ENCODE data around the gene HSPD1. TPM values are rescaled to one million over a fixed set of nuclear protein-coding genes. Genes with fewer than 3 reads are reported as not detected.

HSPD1 gene
- total RNA-seq = 207 and 385 TPM in 2 replicates

GRCh38 chr2:197499594-197500502 is at the start of gene HSPD1, which contains the start of gene HSPE1:
TSS of gene HSPD1 (minus strand) at chr2:197499840. CDS start at chr2:197498848, 992 bp downstream.
TSS of gene HSPE1 (plus strand) at chr2:197500379. CDS start at chr2:197500437, 58 bp downstream.

GRCh38 chr2:197515739-197516392 is 16.2 kb upstream of the HSPD1 start, which contains the start of gene MOB4:
TSS of gene MOB4 (plus strand) at chr2:197516066. CDS start at chr2:197516087, 21 bp downstream.

GRCh38 chr2:197453123-197453913 is 46.3 kb downstream of the HSPD1 start, which contains the start of gene COQ10B:
TSS of gene COQ10B (plus strand) at chr2:197453552. CDS start at chr2:197453561, 9 bp downstream.

Other genes starting within 250 kb of the HSPD1 start
- gene ANKRD44, start 189.1 kb downstream of the HSPD1 start, total RNA-seq = 10.4 and 11.0 TPM in 2 replicates
- 244 and 257 TPM in 2 replicates for gene SF3B1, start 64.8 kb downstream of the HSPD1 start, total RNA-seq
- 55.2 and 72.2 TPM in 2 replicates for gene COQ10B, start 46.3 kb downstream of the HSPD1 start, total RNA-seq
- 107 and 118 TPM in 2 replicates for gene HSPE1, start 539 bp upstream of the HSPD1 start, total RNA-seq
- 31.5 and 41.9 TPM in 2 replicates for gene MOB4, start 16.2 kb upstream of the HSPD1 start, total RNA-seq
- 4.2 and 5.9 TPM in 2 replicates for gene RFTN2, start 175.7 kb upstream of the HSPD1 start, total RNA-seq
- 4.8 and 6.7 TPM in 2 replicates for gene MARS2, start 205.5 kb upstream of the HSPD1 start, total RNA-seq